Panc1 (cell line): Measurements from ENCODE around the gene NBL1.
"Not testable (repeated sequence)": the region's sequence is repeated elsewhere in the genome, so short reads cannot be mapped to it uniquely, and the experiment has no call there.

ENCODE experiments used
- POLR2AphosphoS5 ChIP-seq: IDR thresholded peaks from 2 replicates; pipeline ENCODE4 v1.6.1; 2012; ENCODE audit warnings: mild to moderate bottlenecking, low read depth, low read length, moderate library complexity
- SIN3A ChIP-seq: IDR thresholded peaks from 2 replicates; pipeline ENCODE4 v1.6.1; 2012; ENCODE audit warnings: low read depth, mild to moderate bottlenecking, low read length, moderate library complexity, borderline replicate concordance; ENCODE audit not compliant: insufficient read depth
- TCF7L2 ChIP-seq: IDR thresholded peaks from 2 replicates; pipeline ENCODE4 v1.6.1; 2011; ENCODE audit warnings: mild to moderate bottlenecking, low read depth, low read length, inconsistent platforms
- TF ChIP-seq, protein P1 (sequence below): fragments of 450-650 bp; IDR thresholded peaks from 2 replicates; pipeline ENCODE4 v1.5.1; 2017; ENCODE audit warnings: mild to moderate bottlenecking

DNA sequence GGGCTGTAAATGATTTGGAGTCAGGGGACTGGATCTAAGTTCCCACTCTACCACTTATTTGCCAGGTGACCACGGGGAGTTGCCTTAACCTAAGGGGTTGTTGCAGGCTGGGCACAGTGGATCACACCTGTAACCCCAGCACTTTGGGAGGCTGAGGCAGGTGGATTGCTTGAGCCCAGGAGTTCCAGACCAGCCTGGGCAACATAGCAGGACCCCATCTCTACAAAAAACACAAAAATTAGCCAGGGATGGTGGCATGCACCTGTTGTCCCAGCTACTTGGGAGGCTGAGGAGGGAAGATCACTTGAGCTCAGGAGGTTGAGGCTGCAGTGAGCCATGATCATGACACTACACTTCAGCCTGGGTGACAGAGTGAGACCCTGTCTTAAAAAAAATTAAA lies 13.9 kb upstream of the NBL1 start:
- TF ChIP-seq, protein P1, sequence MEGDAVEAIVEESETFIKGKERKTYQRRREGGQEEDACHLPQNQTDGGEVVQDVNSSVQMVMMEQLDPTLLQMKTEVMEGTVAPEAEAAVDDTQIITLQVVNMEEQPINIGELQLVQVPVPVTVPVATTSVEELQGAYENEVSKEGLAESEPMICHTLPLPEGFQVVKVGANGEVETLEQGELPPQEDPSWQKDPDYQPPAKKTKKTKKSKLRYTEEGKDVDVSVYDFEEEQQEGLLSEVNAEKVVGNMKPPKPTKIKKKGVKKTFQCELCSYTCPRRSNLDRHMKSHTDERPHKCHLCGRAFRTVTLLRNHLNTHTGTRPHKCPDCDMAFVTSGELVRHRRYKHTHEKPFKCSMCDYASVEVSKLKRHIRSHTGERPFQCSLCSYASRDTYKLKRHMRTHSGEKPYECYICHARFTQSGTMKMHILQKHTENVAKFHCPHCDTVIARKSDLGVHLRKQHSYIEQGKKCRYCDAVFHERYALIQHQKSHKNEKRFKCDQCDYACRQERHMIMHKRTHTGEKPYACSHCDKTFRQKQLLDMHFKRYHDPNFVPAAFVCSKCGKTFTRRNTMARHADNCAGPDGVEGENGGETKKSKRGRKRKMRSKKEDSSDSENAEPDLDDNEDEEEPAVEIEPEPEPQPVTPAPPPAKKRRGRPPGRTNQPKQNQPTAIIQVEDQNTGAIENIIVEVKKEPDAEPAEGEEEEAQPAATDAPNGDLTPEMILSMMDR = not testable (repeated sequence)
- TF ChIP-seq SIN3A, TCF7L2, POLR2AphosphoS5: not testable (repeated sequence)
